Mesendoderm (in vitro differentiated cells): ENCODE measurements around the gene MTIF2.
"Not testable (repeated sequence)": the region's sequence is repeated elsewhere in the genome, so short reads cannot be mapped to it uniquely, and the experiment has no call there.

Source experiments
- DNase-seq: peaks from one replicate; pipeline ENCODE4 v3.0.0; 2013
- H2AK5ac ChIP-seq: 2 replicates; pipeline ENCODE4 v1.6.1; 2013; ENCODE audit warnings: low read length, inconsistent platforms
- H2BK120ac ChIP-seq: 2 replicates; pipeline ENCODE4 v1.6.1; 2013; ENCODE audit warnings: low read depth, mild to moderate bottlenecking, low read length, moderate library complexity, mixed read lengths
- H2BK15ac ChIP-seq: replicated peaks from 2 replicates; pipeline ENCODE4 v1.6.1; 2013; ENCODE audit warnings: low read depth, mild to moderate bottlenecking, moderate library complexity
- H2BK5ac ChIP-seq: 2 replicates; pipeline ENCODE4 v1.6.1; 2013; ENCODE audit warnings: low read length, inconsistent platforms
- H3K18ac ChIP-seq: 2 replicates; pipeline ENCODE4 v1.6.1; 2013; ENCODE audit warnings: mild to moderate bottlenecking, low read length, mixed read lengths
- H3K23ac ChIP-seq: one replicate; pipeline ENCODE4 v1.6.1; 2013; ENCODE audit warnings: low read length
- H3K27ac ChIP-seq: 2 replicates; pipeline ENCODE4 v1.5.1; 2013; ENCODE audit warnings: low read depth, mild to moderate bottlenecking, inconsistent platforms, low read length, moderate library complexity
- H3K27me3 ChIP-seq: 2 replicates; pipeline ENCODE4 v1.6.1; 2013; ENCODE audit warnings: low read length, control low read depth, mild to moderate bottlenecking, inconsistent platforms; ENCODE audit not compliant: insufficient read depth, poor library complexity
- H3K36me3 ChIP-seq: 2 replicates; pipeline ENCODE4 v1.6.1; 2013; ENCODE audit warnings: low read length, inconsistent platforms; ENCODE audit not compliant: control insufficient read depth, insufficient read depth
- H3K4ac ChIP-seq: one replicate; pipeline ENCODE4 v1.6.1; 2013; ENCODE audit warnings: low read depth, mild to moderate bottlenecking, low read length, moderate library complexity
- H3K4me1 ChIP-seq: 2 replicates; pipeline ENCODE4 v1.6.1; 2013; ENCODE audit warnings: low read depth, low read length, inconsistent platforms; ENCODE audit not compliant: control insufficient read depth
- H3K4me2 ChIP-seq: 2 replicates; pipeline ENCODE4 v1.6.1; 2013; ENCODE audit warnings: low read length
- H3K4me3 ChIP-seq: 2 replicates; pipeline ENCODE4 v1.5.1; 2013; ENCODE audit warnings: mild to moderate bottlenecking, low read length
- H3K56ac ChIP-seq: one replicate; pipeline ENCODE4 v1.6.1; 2013; ENCODE audit warnings: low read length
- H3K79me1 ChIP-seq: 2 replicates; pipeline ENCODE4 v1.6.1; 2013; ENCODE audit warnings: low read length, inconsistent platforms
- H3K79me2 ChIP-seq: 2 replicates; pipeline ENCODE4 v1.6.1; 2013; ENCODE audit warnings: mild to moderate bottlenecking, low read length; ENCODE audit not compliant: control insufficient read depth, insufficient read depth
- H3K9ac ChIP-seq: 2 replicates; pipeline ENCODE4 v1.6.1; 2013; ENCODE audit warnings: low read length, inconsistent platforms
- H4K5ac ChIP-seq: one replicate; pipeline ENCODE4 v1.6.1; 2013; ENCODE audit warnings: low read length
- H4K8ac ChIP-seq: one replicate; pipeline ENCODE4 v1.6.1; 2013; ENCODE audit warnings: low read depth, mild to moderate bottlenecking, control low read depth, low read length, moderate library complexity
- WGBS: extraction: QIAGEN DNeasy Blood & Tissue Kit; methylation state at CpG from one replicate; pipeline ENCODE4 v1.1.7; 2013; ENCODE audit warnings: low lambda C conversion rate, missing lambda C conversion rate; ENCODE audit not compliant: insufficient coverage; ENCODE audit errors: extremely low coverage; 5-methylcytosine and 5-hydroxymethylcytosine counted together

Gene MTIF2

DNA sequence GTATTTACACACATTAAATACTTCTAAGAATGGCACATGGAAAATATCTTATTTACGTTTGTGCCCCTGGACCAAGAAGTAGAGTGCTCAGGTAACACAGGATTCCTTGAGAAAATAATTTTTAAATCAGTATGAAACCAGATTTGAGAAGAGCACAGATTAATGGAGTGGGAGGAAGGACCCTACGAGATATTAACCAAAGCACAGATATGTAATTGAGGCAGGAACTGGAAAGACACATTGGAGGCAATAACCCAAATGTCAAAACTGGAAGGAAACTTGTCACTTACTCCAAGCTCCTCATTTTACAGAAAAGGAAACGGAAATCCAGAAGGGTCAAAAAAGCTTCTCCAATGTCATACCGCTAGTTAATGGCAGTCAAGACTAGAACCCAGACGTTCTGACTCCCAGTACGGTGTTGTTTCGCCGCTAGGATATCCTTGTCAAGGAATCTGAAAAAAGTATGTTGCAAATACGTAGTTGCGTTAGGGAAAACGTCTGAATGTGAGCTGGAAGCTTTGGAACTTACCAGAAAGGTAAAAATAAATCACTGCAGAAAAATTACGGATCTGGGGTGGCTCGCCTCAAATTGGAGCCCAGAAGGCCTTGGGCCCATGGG, 634 bp downstream of the MTIF2 start:
- no peak for DNase-seq
- peak overlapping the region; percentile 100 for H3K4me3 ChIP-seq
- H2AK5ac ChIP-seq = no peak overlapping the region
- peaks cover 3% of the 10 kb centered on the region for H3K4me1 ChIP-seq
- peak overlapping the region; percentile 17 for H3K4ac ChIP-seq
- H3K79me1 ChIP-seq = peaks cover 7% of the 10 kb centered on the region
- peak overlapping the region; percentile 96 for H4K8ac ChIP-seq
- H2BK15ac ChIP-seq = no peak overlapping the region
- peaks cover 5% of the 10 kb centered on the region for H3K79me2 ChIP-seq
- no peak overlapping the region for H2BK5ac ChIP-seq
- no peaks in the 10 kb centered on the region for H3K27me3 ChIP-seq
- peak overlapping the region; percentile 100 for H3K56ac ChIP-seq
- H3K23ac ChIP-seq = no peak overlapping the region
- peak overlapping the region; percentile 97 for H4K5ac ChIP-seq
- peak overlapping the region; percentile 83 for H3K27ac ChIP-seq
- H3K4me2 ChIP-seq = peak overlapping the region; percentile 98
- H2BK120ac ChIP-seq = no peak overlapping the region
- no peaks in the 10 kb centered on the region for H3K36me3 ChIP-seq
- no CpG with 5 or more reads among the region's 13 CpGs for WGBS
- no peak overlapping the region for H3K18ac ChIP-seq
- peak overlapping the region; percentile 99 for H3K9ac ChIP-seq

DNA sequence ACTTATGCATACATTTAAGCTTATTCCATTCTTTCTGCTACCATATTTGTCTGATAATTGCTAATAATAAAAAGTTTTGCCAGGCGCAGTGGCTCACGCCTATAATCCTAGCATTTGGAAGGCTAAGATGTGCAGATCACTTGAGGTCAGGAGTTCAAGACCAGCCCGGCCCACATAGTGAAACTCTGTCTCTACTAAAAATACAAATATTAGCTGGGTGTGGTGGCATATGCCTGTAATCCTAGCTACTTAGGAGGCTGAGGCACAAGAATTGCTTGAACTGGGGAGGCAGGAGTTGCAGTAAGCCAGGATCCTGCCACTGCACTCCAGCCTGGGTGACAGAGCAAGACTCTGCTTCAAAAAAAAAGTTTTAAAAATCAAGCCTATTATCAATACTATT, 9.4 kb downstream of the MTIF2 start:
- H2BK5ac ChIP-seq, H3K23ac ChIP-seq, H2AK5ac ChIP-seq, DNase-seq, H2BK120ac ChIP-seq, H3K27me3 ChIP-seq, H3K79me2 ChIP-seq, H3K36me3 ChIP-seq, H2BK15ac ChIP-seq, H3K27ac ChIP-seq, H4K8ac ChIP-seq, H3K18ac ChIP-seq, H3K4ac ChIP-seq, H3K56ac ChIP-seq, H3K79me1 ChIP-seq, H3K9ac ChIP-seq, H4K5ac ChIP-seq, H3K4me2 ChIP-seq, H3K4me3 ChIP-seq, H3K4me1 ChIP-seq: not testable (repeated sequence)
- no CpG with 5 or more reads among the region's 3 CpGs for WGBS

DNA sequence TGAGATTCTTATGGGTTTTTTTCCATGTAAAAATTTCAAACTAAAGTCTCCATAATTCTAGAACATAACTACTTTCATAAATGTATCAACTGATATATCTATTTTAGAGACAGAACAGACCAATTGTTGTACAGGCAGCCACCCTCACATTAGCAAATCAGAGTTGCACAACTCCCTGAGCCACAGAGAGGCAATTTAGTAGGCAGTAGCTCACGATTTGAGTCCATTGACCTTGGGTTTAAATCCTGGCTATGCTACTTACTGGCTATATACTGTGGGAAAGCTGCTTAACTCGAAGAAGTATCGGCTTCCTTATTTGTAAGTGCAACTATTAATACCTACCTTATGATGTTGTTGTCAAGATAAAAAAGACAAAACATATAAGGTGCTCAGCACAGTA, 16.2 kb downstream of the MTIF2 start:
- H2BK5ac ChIP-seq = no peak overlapping the region
- no peak overlapping the region for H3K9ac ChIP-seq
- H3K23ac ChIP-seq = no peak overlapping the region
- H3K4me1 ChIP-seq = no peaks in the 10 kb centered on the region
- no peak overlapping the region for H3K4me3 ChIP-seq
- no peaks in the 10 kb centered on the region for H3K27me3 ChIP-seq
- no peak overlapping the region for H2BK15ac ChIP-seq
- WGBS = no CpG with 5 or more reads among the region's 3 CpGs
- no peak overlapping the region for H3K18ac ChIP-seq
- no peak overlapping the region for H4K8ac ChIP-seq
- peaks cover 2% of the 10 kb centered on the region for H3K36me3 ChIP-seq
- no peak overlapping the region for H2AK5ac ChIP-seq
- H3K79me1 ChIP-seq = no peaks in the 10 kb centered on the region
- no peak overlapping the region for H4K5ac ChIP-seq
- DNase-seq = no peak
- no peak overlapping the region for H3K4me2 ChIP-seq
- H2BK120ac ChIP-seq = no peak overlapping the region
- H3K4ac ChIP-seq = no peak overlapping the region
- H3K56ac ChIP-seq = no peak overlapping the region
- no peak overlapping the region for H3K27ac ChIP-seq
- no peaks in the 10 kb centered on the region for H3K79me2 ChIP-seq

DNA sequence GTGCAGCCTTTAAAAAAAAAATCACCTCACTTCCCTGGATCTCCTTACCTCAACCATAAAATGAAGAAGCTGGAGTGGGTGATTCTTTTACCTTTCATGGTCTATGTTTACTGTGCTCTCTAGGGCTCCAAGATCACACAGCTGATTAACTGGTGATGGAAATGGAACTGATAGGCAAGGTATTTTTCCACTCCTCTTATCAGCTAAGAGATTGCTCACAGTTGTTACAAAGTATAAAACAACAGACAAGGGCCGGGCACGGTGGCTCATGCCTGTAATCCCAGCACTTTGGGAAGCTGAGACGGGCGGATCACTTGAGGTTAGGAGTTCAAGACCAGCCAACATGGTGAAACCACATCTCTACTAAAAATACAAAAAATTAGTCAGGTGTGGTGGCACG, 22.0 kb downstream of the MTIF2 start:
- Histone ChIP-seq H2BK5ac (no peak overlapping the region), H3K18ac (no peak overlapping the region), H3K79me1 (no peaks in the 10 kb centered on the region), H3K56ac (no peak overlapping the region), H3K4me1 (no peaks in the 10 kb centered on the region), H2AK5ac (no peak overlapping the region), H3K4me2 (no peak overlapping the region), H2BK15ac (no peak overlapping the region), H3K4me3 (no peak overlapping the region), H3K27ac (no peak overlapping the region), H3K27me3 (no peaks in the 10 kb centered on the region), H2BK120ac (no peak overlapping the region), H3K36me3 (no peaks in the 10 kb centered on the region), H3K79me2 (no peaks in the 10 kb centered on the region), H4K8ac (no peak overlapping the region), H3K9ac (no peak overlapping the region), H3K23ac (no peak overlapping the region), H4K5ac (no peak overlapping the region), H3K4ac (no peak overlapping the region)
- no CpG with 5 or more reads among the region's 5 CpGs for WGBS
- peak; percentile 86 for DNase-seq

DNA sequence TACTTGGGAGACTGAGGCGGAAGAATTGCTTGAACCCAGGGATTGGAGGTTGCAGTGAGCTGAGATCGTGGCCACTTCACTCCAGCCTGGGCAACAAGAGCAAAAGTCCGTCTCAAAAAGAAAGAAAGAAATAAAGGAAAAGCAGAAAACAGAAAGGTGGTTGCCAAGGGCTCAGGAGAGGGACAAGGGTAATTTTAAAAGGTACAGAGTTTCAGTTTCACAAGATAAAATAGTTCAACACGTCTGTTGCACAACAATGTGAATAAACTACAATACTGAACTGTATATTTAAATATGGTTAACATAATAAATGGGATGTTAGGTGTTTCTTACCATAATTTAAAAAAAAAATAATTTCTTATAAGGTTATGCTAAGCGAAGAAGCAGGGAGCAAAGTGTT, 23.6 kb downstream of the MTIF2 start:
- DNase-seq = no peak
- no peak overlapping the region for H2AK5ac ChIP-seq
- no peak overlapping the region for H3K27ac ChIP-seq
- H3K4me3 ChIP-seq = no peak overlapping the region
- H2BK120ac ChIP-seq = no peak overlapping the region
- H2BK15ac ChIP-seq = no peak overlapping the region
- H3K9ac ChIP-seq = no peak overlapping the region
- H3K23ac ChIP-seq = no peak overlapping the region
- H3K56ac ChIP-seq = no peak overlapping the region
- H3K18ac ChIP-seq = no peak overlapping the region
- H3K4me2 ChIP-seq = no peak overlapping the region
- no peaks in the 10 kb centered on the region for H3K4me1 ChIP-seq
- no peak overlapping the region for H2BK5ac ChIP-seq
- H3K79me2 ChIP-seq = no peaks in the 10 kb centered on the region
- H4K8ac ChIP-seq = no peak overlapping the region
- no peaks in the 10 kb centered on the region for H3K27me3 ChIP-seq
- H4K5ac ChIP-seq = no peak overlapping the region
- H3K36me3 ChIP-seq = no peaks in the 10 kb centered on the region
- no peaks in the 10 kb centered on the region for H3K79me1 ChIP-seq
- H3K4ac ChIP-seq = no peak overlapping the region
- no CpG with 5 or more reads among the region's 5 CpGs for WGBS

DNA sequence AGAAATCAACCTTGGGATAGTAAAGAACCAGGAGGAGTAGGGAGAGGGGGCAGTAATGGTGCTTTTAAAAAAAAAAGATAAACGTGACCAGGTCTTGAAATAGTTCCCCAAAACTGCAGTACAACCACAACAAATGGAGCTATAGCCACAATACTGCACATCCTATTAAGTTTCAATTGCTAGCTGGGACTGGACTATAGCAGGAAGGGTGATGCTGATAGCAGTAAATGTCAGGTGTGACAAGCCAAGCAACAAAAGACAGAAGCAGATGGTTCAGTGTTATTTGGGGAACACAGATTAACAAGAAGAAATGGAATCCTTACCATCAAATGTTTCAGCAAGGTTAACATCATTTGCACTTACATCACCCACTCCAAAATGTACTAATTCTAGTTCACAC, 26.4 kb downstream of the MTIF2 start:
- Histone ChIP-seq H2BK120ac (no peak overlapping the region), H4K5ac (no peak overlapping the region), H3K18ac (no peak overlapping the region), H3K9ac (no peak overlapping the region), H3K23ac (no peak overlapping the region), H2BK15ac (no peak overlapping the region), H3K4me2 (no peak overlapping the region), H3K4me1 (no peaks in the 10 kb centered on the region), H3K56ac (no peak overlapping the region), H3K4ac (no peak overlapping the region), H3K27ac (no peak overlapping the region), H3K79me2 (no peaks in the 10 kb centered on the region), H2BK5ac (no peak overlapping the region), H4K8ac (no peak overlapping the region), H2AK5ac (no peak overlapping the region), H3K36me3 (no peaks in the 10 kb centered on the region), H3K4me3 (no peak overlapping the region), H3K79me1 (no peaks in the 10 kb centered on the region), H3K27me3 (no peaks in the 10 kb centered on the region)
- WGBS = no CpG with 5 or more reads among the region's 1 CpG
- no peak for DNase-seq
